CD14-positive monocyte (primary cell): ENCODE results near the gene MGAT4A. TPM values are rescaled to one million over a fixed set of nuclear protein-coding genes. Genes with fewer than 3 reads are reported as not detected.

Source experiments
- DNase-seq, 3 donors: peaks; one replicate each; pipeline ENCODE4 v3.0.0-alpha.2; 2011 to 2022
- H2AFZ ChIP-seq: 2 replicates; pipeline ENCODE4 v1.6.0; 2012; ENCODE audit warnings: mild to moderate bottlenecking, low read depth, low read length, inconsistent platforms; ENCODE audit not compliant: insufficient read depth, poor library complexity, severe bottlenecking
- H3K27ac ChIP-seq, 2 donors: 1 replicate in 1 of 2; 2 replicates in 1 of 2; pipeline ENCODE4 v1.5.1; 2012 to 2013; ENCODE audit warnings: low read length in 2 of 2, control low read depth in 1 of 2, inconsistent platforms in 1 of 2, low read depth in 1 of 2, mild to moderate bottlenecking in 1 of 2
- H3K27me3 ChIP-seq, 2 donors: one replicate each; pipeline versions ENCODE4 v1.6.0 to v1.6.1; 2011 to 2013; ENCODE audit warnings: low read length in 2 of 2; ENCODE audit not compliant: control insufficient read depth in 2 of 2, insufficient read depth in 2 of 2
- H3K36me3 ChIP-seq, 2 donors: replicated peaks in 1 of 2; 1 replicate in 1 of 2; 2 replicates in 1 of 2; pipeline versions ENCODE4 v1.5.1 to v1.6.1; 2012 to 2013; ENCODE audit warnings: low read length in 2 of 2, control low read depth in 1 of 2, inconsistent platforms in 1 of 2, mild to moderate bottlenecking in 1 of 2; ENCODE audit not compliant: insufficient read depth in 2 of 2, control insufficient read depth in 1 of 2
- H3K4me1 ChIP-seq, 2 donors: 1 replicate in 1 of 2; 2 replicates in 1 of 2; pipeline versions ENCODE4 v1.5.1 to v1.6.1; 2012 to 2013; ENCODE audit warnings: low read length in 2 of 2, control low read depth in 1 of 2, inconsistent platforms in 1 of 2, mild to moderate bottlenecking in 1 of 2, moderate library complexity in 1 of 2; ENCODE audit not compliant: insufficient read depth in 2 of 2, control insufficient read depth in 1 of 2
- H3K4me2 ChIP-seq: replicated peaks from 2 replicates; pipeline ENCODE3; 2012; ENCODE audit warnings: low read length, moderate library complexity, mild to moderate bottlenecking; ENCODE audit not compliant: poor library complexity, severe bottlenecking; ENCODE audit errors: extremely low read depth
- H3K4me3 ChIP-seq, 3 experiments: fragments of 200-600 bp in 1 of 3; sonication (generic) in 1 of 3; replicated peaks in 1 of 3; 1 replicate in 2 of 3; 2 replicates in 1 of 3; pipeline ENCODE4 v1.5.1; 2011 to 2013; ENCODE audit warnings: low read length in 3 of 3, mild to moderate bottlenecking in 3 of 3, control low read depth in 2 of 3, low read depth in 2 of 3, inconsistent platforms in 1 of 3, moderate library complexity in 1 of 3
- H3K79me2 ChIP-seq: 2 replicates; pipeline ENCODE4 v1.6.0; 2012; ENCODE audit warnings: mild to moderate bottlenecking, control low read depth, inconsistent platforms, low read length, moderate library complexity; ENCODE audit not compliant: insufficient read depth
- H3K9ac ChIP-seq: 2 replicates; pipeline ENCODE4 v1.6.0; 2017; ENCODE audit warnings: low read length, mild to moderate bottlenecking; ENCODE audit not compliant: insufficient read depth, poor library complexity, severe bottlenecking
- H3K9me3 ChIP-seq, 2 donors: replicated peaks in 1 of 2; 1 replicate in 1 of 2; 2 replicates in 1 of 2; pipeline versions ENCODE4 v1.5.1 to v1.6.1; 2012 to 2013; ENCODE audit warnings: low read length in 2 of 2, control low read depth in 1 of 2; ENCODE audit not compliant: control insufficient read depth in 1 of 2, insufficient read depth in 1 of 2
- H4K20me1 ChIP-seq: 2 replicates; pipeline ENCODE4 v1.6.0; 2012; ENCODE audit warnings: mild to moderate bottlenecking, low read length, control low read depth, moderate library complexity; ENCODE audit not compliant: insufficient read depth
- H3K27ac Mint-ChIP-seq, 7 donors: one replicate each; pipeline ENCODE4 v1.8.0; 2020; ENCODE audit warnings: mild to moderate bottlenecking in 7 of 7, mixed read lengths in 7 of 7, moderate library complexity in 6 of 7, inconsistent platforms in 2 of 7
- H3K27me3 Mint-ChIP-seq, 3 donors: one replicate each; pipeline ENCODE4 v1.8.0; 2021 to 2022; ENCODE audit warnings: low read depth in 3 of 3, mild to moderate bottlenecking in 3 of 3, mixed read lengths in 3 of 3, moderate library complexity in 3 of 3, inconsistent platforms in 1 of 3
- H3K36me3 Mint-ChIP-seq, 2 donors: one replicate each; pipeline ENCODE4 v1.8.0; 2020; ENCODE audit warnings: mixed read lengths in 2 of 2, inconsistent platforms in 1 of 2, mild to moderate bottlenecking in 1 of 2
- H3K4me1 Mint-ChIP-seq: one replicate; pipeline ENCODE4 v1.8.0; 2020; ENCODE audit warnings: mild to moderate bottlenecking, mixed read lengths
- H3K4me3 Mint-ChIP-seq, 2 donors: one replicate each; pipeline ENCODE4 v1.8.0; 2020; ENCODE audit warnings: mild to moderate bottlenecking in 2 of 2, mixed read lengths in 2 of 2, moderate library complexity in 1 of 2
- H3K9me3 Mint-ChIP-seq, 7 donors: one replicate each; pipeline ENCODE4 v1.8.0; 2020 to 2022; ENCODE audit warnings: mixed read lengths in 7 of 7, mild to moderate bottlenecking in 6 of 7, moderate library complexity in 6 of 7, inconsistent platforms in 2 of 7
- CTCF ChIP-seq: fragments of 200-600 bp; IDR thresholded peaks from one replicate; pipeline ENCODE4 v1.8.0; 2022; ENCODE audit warnings: antibody characterized with exemption, mild to moderate bottlenecking
- WGBS: methylation state at CpG from one replicate; pipeline ENCODE4 v1.1.5; 2013; ENCODE audit warnings: missing lambda C conversion rate; ENCODE audit not compliant: insufficient coverage; 5-methylcytosine and 5-hydroxymethylcytosine counted together
- intact Hi-C, 2 donors: fragments of 100-400 bp; cut with micrococcal nuclease; formaldehyde crosslinking; loops; one replicate each; pipeline versions ENCODE4 v1.15.0 to v1.15.1; 2023
- polyA plus RNA-seq, 3 donors: library from polyadenylated mRNA; depleted of rRNA in 1 of 3; unstranded in 2 of 3; stranded (reverse) in 1 of 3; fragments of 300-500 nt in 2 of 3; fragments of >200 nt in 1 of 3; fragmentation: Illumina TruSeq in 2 of 3; gene quantifications; 1 replicate in 2 of 3; 2 replicates in 1 of 3; pipeline ENCODE4 v1.2.3, GENCODE V29; 2012 to 2021

The MGAT4A gene
- polyA plus RNA-seq, 3 donors: 24.3 to 35.9 (median 35.1) TPM

- no peak overlapping the region for H3K27ac Mint-ChIP-seq
- H3K4me3 Mint-ChIP-seq: no peak overlapping the region
- peaks cover 90 to 100% of the 10 kb centered on the region in 2 donors for H3K36me3 Mint-ChIP-seq
- Histone ChIP-seq H3K4me2 (no peak overlapping the region), H4K20me1 (peaks cover 17% of the 10 kb centered on the region), H3K9me3 (no peaks in the 10 kb centered on the region), H3K4me1 (no peaks in the 10 kb centered on the region), H3K9ac (no peak overlapping the region), H3K79me2 (no peaks in the 10 kb centered on the region), H2AFZ (no peak overlapping the region), H3K4me3 (no peak overlapping the region), H3K27me3 (no peaks in the 10 kb centered on the region), H3K27ac (no peak overlapping the region), H3K36me3 (peaks cover 97 to 100% of the 10 kb centered on the region in 2 donors)
- no peaks in the 10 kb centered on the region for H3K4me1 Mint-ChIP-seq
- WGBS: 96% methylated on average over 19 of the region's 22 CpGs
- peaks cover 0 to 3% (median 0%) of the 10 kb centered on the region in 7 donors for H3K9me3 Mint-ChIP-seq
- TF ChIP-seq CTCF: no peak
- peaks cover 0 to 2% (median 1%) of the 10 kb centered on the region in 3 donors for H3K27me3 Mint-ChIP-seq
- intact Hi-C loops: no loop called here
- no peak for DNase-seq
Observed at GRCh38 chr2:98576666-98577312, 154.1 kb downstream of the MGAT4A start.

DNA sequence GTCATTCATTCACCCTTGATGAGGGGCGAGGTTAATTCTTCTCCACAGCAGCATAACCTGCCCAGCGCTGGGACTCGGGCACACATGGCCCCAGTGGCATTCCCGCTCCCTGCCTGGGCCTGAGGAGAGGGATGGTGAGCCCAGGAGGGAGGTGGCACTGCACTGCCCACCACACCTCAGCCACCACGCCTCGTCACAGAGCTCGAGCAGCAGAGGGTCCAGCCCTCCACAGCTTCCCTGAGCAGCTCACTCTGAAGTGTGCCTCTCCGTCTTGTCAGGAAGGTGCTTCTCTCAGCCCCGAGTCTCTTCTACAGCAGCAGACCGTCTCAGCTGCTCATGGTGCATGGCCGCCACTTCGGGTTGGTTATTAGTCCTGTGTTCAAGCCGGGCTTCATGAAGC is 157.5 kb downstream of the MGAT4A start:
- no peak for TF ChIP-seq CTCF
- no peaks in the 10 kb centered on the region for H3K4me1 Mint-ChIP-seq
- H3K9ac ChIP-seq: no peak overlapping the region
- H3K27me3 Mint-ChIP-seq: peaks cover 0 to 3% (median 1%) of the 10 kb centered on the region in 3 donors
- peaks cover 25% of the 10 kb centered on the region for H4K20me1 ChIP-seq
- 100% methylated on average over 9 of the region's 13 CpGs for WGBS
- peaks cover 98 to 100% of the 10 kb centered on the region in 2 donors for H3K36me3 ChIP-seq
- H3K36me3 Mint-ChIP-seq: peaks cover 96 to 98% of the 10 kb centered on the region in 2 donors
- no peak for DNase-seq
- no peak overlapping the region for H3K4me2 ChIP-seq
- no peaks in the 10 kb centered on the region for H3K9me3 Mint-ChIP-seq
- no peak overlapping the region for H3K27ac ChIP-seq
- no peak overlapping the region for H2AFZ ChIP-seq
- no peaks in the 10 kb centered on the region for H3K9me3 ChIP-seq
- H3K4me3 ChIP-seq: no peak overlapping the region
- H3K4me1 ChIP-seq: no peaks in the 10 kb centered on the region
- H3K27ac Mint-ChIP-seq: peak overlapping the region in 1 of 7 donors; percentile 27
- no peaks in the 10 kb centered on the region for H3K79me2 ChIP-seq
- no peak overlapping the region for H3K4me3 Mint-ChIP-seq
- H3K27me3 ChIP-seq: no peaks in the 10 kb centered on the region
- intact Hi-C loops: no loop called here
